MCF 10A (cell line): ENCODE data around the gene FGF5. TPM values are rescaled to one million over a fixed set of nuclear protein-coding genes. Genes with fewer than 3 reads are reported as not detected.

ENCODE experiments used
- BruUV-seq: library from RNA; stranded (reverse); fragments of 400-500 nt; replicated peaks from 2 replicates; lab custom pipeline; 2021; lab: Mats Ljungman, UMichigan
- CTCF ChIA-PET: fragments of 300-600 bp; sonication (Branson Sonifier 250); formaldehyde crosslinking; extraction: SDS; loops from one replicate; lab custom pipeline; 2021; ENCODE audit warnings: antibody characterized with exemption, inconsistent platforms; lab: Yijun Ruan, JAX
- POLR2A ChIA-PET: fragments of 300-600, 350-650 bp; sonication (Branson Sonifier 250); formaldehyde crosslinking; extraction: SDS; loops from one replicate; lab custom pipeline; 2020; ENCODE audit warnings: antibody characterized with exemption, inconsistent platforms; lab: Yijun Ruan, JAX
- DNase-seq: peaks from one replicate; pipeline ENCODE4 v3.0.0-alpha.2; 2018; ENCODE audit not compliant: unreplicated experiment
- H3K27ac Mint-ChIP-seq: one replicate; pipeline ENCODE4 v1.8.0; 2022; ENCODE audit warnings: mild to moderate bottlenecking, low read depth, mixed read lengths; ENCODE audit not compliant: unreplicated experiment
- H3K27me3 Mint-ChIP-seq: one replicate; pipeline ENCODE4 v1.8.0; 2022; ENCODE audit warnings: mixed read lengths; ENCODE audit not compliant: insufficient read depth, unreplicated experiment
- H3K36me3 Mint-ChIP-seq: one replicate; pipeline ENCODE4 v1.8.0; 2022; ENCODE audit warnings: mild to moderate bottlenecking, moderate library complexity, mixed read lengths; ENCODE audit not compliant: insufficient read depth, unreplicated experiment
- H3K4me1 Mint-ChIP-seq: one replicate; pipeline ENCODE4 v1.8.0; 2022; ENCODE audit warnings: mixed read lengths; ENCODE audit not compliant: insufficient read depth, unreplicated experiment
- H3K4me3 Mint-ChIP-seq: one replicate; pipeline ENCODE4 v1.8.0; 2022; ENCODE audit warnings: mild to moderate bottlenecking, moderate library complexity, mixed read lengths; ENCODE audit not compliant: unreplicated experiment
- H3K9me3 Mint-ChIP-seq: one replicate; pipeline ENCODE4 v1.8.0; 2022; ENCODE audit warnings: mixed read lengths; ENCODE audit not compliant: unreplicated experiment
- intact Hi-C: fragments of 100-400 bp; cut with micrococcal nuclease; formaldehyde crosslinking; loops from 2 replicates; pipeline ENCODE4 v1.14.1; 2022
- total RNA-seq: library from RNA; stranded (reverse); gene quantifications from 2 replicates; pipeline ENCODE4 v1.2.3, GENCODE V29; 2022
- TF ChIP-seq, protein P1 (sequence below): fragments of 200-600 bp; IDR thresholded peaks from one replicate; pipeline ENCODE4 v1.8.0; 2022; ENCODE audit warnings: antibody characterized with exemption, mild to moderate bottlenecking; ENCODE audit not compliant: unreplicated experiment

The FGF5 gene
- total RNA-seq, 1 experiment from 2014 or later, result not detected

DNA sequence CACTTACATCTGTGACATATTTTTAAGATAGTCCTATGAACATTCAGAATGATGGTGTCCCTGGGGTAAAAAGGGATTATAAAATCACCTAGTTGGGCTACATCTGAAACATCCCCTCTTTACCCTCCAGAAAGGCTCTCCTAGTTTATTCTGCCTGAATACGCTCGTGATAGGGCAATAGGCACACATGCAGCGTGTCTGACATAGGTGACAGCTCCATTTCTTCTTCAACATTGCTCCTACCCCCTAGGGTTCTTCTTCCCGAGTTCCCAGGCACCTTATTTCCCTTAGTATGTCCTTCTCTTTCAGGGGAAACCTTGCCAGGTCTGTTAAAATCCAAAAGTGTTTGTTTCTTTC, 42.0 kb downstream of the FGF5 start:
- POLR2A ChIA-PET, result interaction anchor here (1.0 to 2.7 kb wide), 5 partner anchors 14 to 236 kb away, joined by 3 to 15 read pairs (median 4); partner anchors contain the start of genes ANTXR2 and FGF5
- Mint-ChIP-seq H3K9me3 (no peaks in the 10 kb centered on the region), H3K27me3 (no peaks in the 10 kb centered on the region), H3K4me3 (peak overlapping the region; percentile 59), H3K27ac (peak overlapping the region; percentile 53), H3K4me1 (peaks cover 43% of the 10 kb centered on the region), H3K36me3 (peaks cover 6% of the 10 kb centered on the region)
- intact Hi-C loops, result no loop called here
- TF ChIP-seq, protein P1, sequence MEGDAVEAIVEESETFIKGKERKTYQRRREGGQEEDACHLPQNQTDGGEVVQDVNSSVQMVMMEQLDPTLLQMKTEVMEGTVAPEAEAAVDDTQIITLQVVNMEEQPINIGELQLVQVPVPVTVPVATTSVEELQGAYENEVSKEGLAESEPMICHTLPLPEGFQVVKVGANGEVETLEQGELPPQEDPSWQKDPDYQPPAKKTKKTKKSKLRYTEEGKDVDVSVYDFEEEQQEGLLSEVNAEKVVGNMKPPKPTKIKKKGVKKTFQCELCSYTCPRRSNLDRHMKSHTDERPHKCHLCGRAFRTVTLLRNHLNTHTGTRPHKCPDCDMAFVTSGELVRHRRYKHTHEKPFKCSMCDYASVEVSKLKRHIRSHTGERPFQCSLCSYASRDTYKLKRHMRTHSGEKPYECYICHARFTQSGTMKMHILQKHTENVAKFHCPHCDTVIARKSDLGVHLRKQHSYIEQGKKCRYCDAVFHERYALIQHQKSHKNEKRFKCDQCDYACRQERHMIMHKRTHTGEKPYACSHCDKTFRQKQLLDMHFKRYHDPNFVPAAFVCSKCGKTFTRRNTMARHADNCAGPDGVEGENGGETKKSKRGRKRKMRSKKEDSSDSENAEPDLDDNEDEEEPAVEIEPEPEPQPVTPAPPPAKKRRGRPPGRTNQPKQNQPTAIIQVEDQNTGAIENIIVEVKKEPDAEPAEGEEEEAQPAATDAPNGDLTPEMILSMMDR, result no peak
- no peak for DNase-seq
- CTCF ChIA-PET, result interaction anchor here (0.8 to 1.4 kb wide), 4 partner anchors 11 to 43 kb away, joined by 3 read pairs; partner anchors contain the start of gene CFAP299
- no TSS peak for BruUV-seq

DNA sequence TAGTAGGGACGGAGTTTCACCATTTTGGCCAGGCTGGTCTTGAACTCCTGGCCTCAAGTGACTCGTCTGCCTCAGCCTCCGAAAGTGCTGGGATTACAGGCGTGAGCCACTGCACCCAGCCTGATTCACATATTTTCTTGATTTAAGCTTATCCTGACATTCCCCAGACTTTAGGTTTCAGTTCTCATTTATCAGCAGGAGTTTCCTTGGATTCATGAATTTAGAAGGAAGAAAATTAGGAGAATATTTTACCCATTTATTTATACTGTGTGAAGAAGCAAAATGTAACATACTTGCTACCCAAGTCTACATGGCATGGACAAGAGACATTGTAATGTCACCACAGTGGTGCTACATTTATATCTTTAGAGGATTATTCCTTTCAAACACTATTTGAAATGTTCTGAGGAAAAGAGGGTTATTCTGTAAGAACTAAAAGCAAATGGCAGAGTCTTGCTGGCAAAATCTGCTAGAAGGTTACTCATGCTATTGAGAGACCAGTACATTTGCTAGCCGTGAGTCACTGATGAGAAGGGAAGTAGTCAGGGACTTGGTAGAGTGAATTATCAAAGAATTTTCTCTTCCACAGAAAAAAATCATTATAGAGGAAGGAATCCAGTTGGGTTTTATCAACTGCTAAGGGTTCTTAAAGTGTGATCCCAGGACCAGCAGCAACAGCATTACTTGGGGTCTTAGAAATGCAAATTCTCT, 43.0 kb downstream of the FGF5 start:
- DNase-seq, result peak; percentile 75
- no TSS peak for BruUV-seq
- intact Hi-C loops, result no loop called here
- TF ChIP-seq, protein P1, result no peak
- Mint-ChIP-seq H3K27ac (peak overlapping the region; percentile 53), H3K27me3 (no peaks in the 10 kb centered on the region), H3K4me3 (no peak overlapping the region), H3K9me3 (no peaks in the 10 kb centered on the region), H3K4me1 (peaks cover 43% of the 10 kb centered on the region), H3K36me3 (peaks cover 6% of the 10 kb centered on the region)
- POLR2A ChIA-PET, result interaction anchor here (0.6 to 1.7 kb wide), 2 partner anchors 26 to 43 kb away, joined by 6 to 7 read pairs; partner anchors contain the start of genes CFAP299 and FGF5
- CTCF ChIA-PET, result interaction anchor here (0.6 to 2.2 kb wide), 3 partner anchors 14 to 470 kb away, joined by 3 to 13 read pairs (median 4); no protein-coding TSS in a partner anchor

DNA sequence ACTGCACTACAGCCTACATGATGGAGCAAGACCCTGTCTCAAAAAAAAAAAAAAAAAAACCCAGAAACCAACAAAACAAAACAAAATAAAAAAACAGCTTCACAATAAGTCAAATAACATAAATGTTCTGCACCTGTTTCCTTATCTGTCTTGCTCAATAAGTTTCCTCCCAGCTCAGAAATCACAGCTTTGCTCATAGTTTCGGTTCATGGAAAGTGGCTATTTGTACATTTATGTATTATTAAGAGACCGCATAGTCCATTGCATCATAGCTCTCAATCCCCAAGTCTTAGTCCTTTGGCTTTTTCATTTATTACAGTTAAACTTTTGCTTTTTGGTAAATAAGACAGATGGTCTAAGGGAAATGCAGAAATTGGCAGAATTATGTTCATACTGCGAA, 44.7 kb downstream of the FGF5 start:
- DNase-seq, result no peak
- TF ChIP-seq, protein P1, result no peak
- Mint-ChIP-seq H3K36me3 (peaks cover 5% of the 10 kb centered on the region), H3K4me3 (no peak overlapping the region), H3K27ac (no peak overlapping the region), H3K4me1 (peaks cover 36% of the 10 kb centered on the region), H3K9me3 (no peaks in the 10 kb centered on the region), H3K27me3 (no peaks in the 10 kb centered on the region)
- CTCF ChIA-PET, result interaction anchor here (1.3 to 2.2 kb wide), 3 partner anchors 12 to 90 kb away, joined by 6 to 13 read pairs (median 6); no protein-coding TSS in a partner anchor
- POLR2A ChIA-PET, result interaction anchor here (0.6 to 0.9 kb wide), 2 partner anchors 17 to 526 kb away, joined by 3 to 4 read pairs; no protein-coding TSS in a partner anchor
- intact Hi-C loops, result no loop called here
- BruUV-seq, result no TSS peak

DNA sequence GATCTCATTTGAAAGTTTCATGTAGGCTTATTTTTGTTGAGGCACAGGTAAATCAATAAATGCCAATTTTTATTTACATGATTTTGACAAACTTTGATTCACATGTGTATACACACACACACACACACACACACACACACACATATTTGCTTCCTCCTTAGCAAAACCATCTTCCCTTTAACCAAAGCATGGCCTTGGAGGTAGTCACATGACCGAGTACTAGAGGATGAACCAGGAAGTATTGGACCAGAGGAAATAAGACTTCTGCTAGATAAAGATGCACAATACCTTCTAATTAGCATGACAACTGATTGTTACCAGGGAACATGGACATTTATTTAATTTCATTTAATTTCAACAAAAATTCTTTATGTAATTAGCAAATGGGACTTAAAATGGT, 45.7 kb downstream of the FGF5 start:
- no peak for DNase-seq
- ChIA-PET POLR2A (interaction anchor here (0.6 kb wide), 1 partner anchor 17 kb away, joined by 3 read pairs; no protein-coding TSS in a partner anchor), CTCF (no interaction called here)
- H3K4me1 Mint-ChIP-seq, result peaks cover 26% of the 10 kb centered on the region
- no peak overlapping the region for H3K4me3 Mint-ChIP-seq
- no peaks in the 10 kb centered on the region for H3K9me3 Mint-ChIP-seq
- no peaks in the 10 kb centered on the region for H3K36me3 Mint-ChIP-seq
- TF ChIP-seq, protein P1, result no peak
- H3K27ac Mint-ChIP-seq, result no peak overlapping the region
- intact Hi-C loops, result no loop called here
- H3K27me3 Mint-ChIP-seq, result no peaks in the 10 kb centered on the region
- no TSS peak for BruUV-seq
